ENCODE data around the gene BMAL1. TPM values are rescaled to one million over a fixed set of nuclear protein-coding genes. Genes with fewer than 3 reads are reported as not detected.

Gene BMAL1
- total and polyA plus RNA-seq, 2 of the 4 experiments (the other 2 are of a cell fraction) = 8.8 to 9.9 TPM

- Histone ChIP-seq H3K27me3 (ENCODE audit: control insufficient read depth, insufficient read depth, low read length) (no peaks in the 10 kb centered on the region), H2AFZ (replicated peaks; ENCODE audit: low read length, poor library complexity) (no peak overlapping the region), H3K4me3 (ENCODE audit: insufficient read depth, low read depth, low read length) (no peak overlapping the region), H3K36me3 (ENCODE audit: control insufficient read depth, insufficient read depth, low read length) (peaks cover 14% of the 10 kb centered on the region), H2AK5ac (ENCODE audit: low read depth, low read length) (no peak overlapping the region), H2BK20ac (ENCODE audit: low read depth, low read length) (no peak overlapping the region), H3K27ac (ENCODE audit: insufficient read depth, low read length) (no peak overlapping the region), H3K56ac (ENCODE audit: extremely low read depth, insufficient read depth, low read length) (no peak overlapping the region), H2BK5ac (ENCODE audit: low read depth, low read length, poor library complexity, severe bottlenecking) (no peak overlapping the region), H4K91ac (ENCODE audit: insufficient read depth, low read depth, low read length) (no peak overlapping the region), H3K14ac (replicated peaks; ENCODE audit: low read depth, low read length) (no peak overlapping the region), H3K9me1 (ENCODE audit: insufficient read depth, low read length) (peaks cover 2% of the 10 kb centered on the region; the same call in 1 of the 2 replicates), H3K9ac (ENCODE audit: low read depth, low read length) (no peak overlapping the region), H3K79me1 (ENCODE audit: low read depth in 1 of 2, low read length in 2 of 2) (no peaks in the 10 kb centered on the region; a peak in 1 of 4 replicates), H3K23ac (ENCODE audit: low read depth, low read length) (no peak overlapping the region), H3K18ac (ENCODE audit: low read depth, low read length) (no peak overlapping the region), H2BK120ac (ENCODE audit: low read depth, low read length) (no peak overlapping the region), H4K8ac (ENCODE audit: low read depth in 2 of 2, low read length in 2 of 2) (no peak overlapping the region), H3K9me3 (ENCODE audit: control insufficient read depth, insufficient read depth, low read length) (no peaks in the 10 kb centered on the region), H2AK9ac (replicated peaks; ENCODE audit: low read depth, low read length, poor library complexity) (no peak overlapping the region), H4K5ac (ENCODE audit: low read depth, low read length) (no peak overlapping the region), H2BK15ac (ENCODE audit: low read depth, low read length) (no peak overlapping the region), H3K4ac (ENCODE audit: low read depth, low read length) (no peak overlapping the region), H4K20me1 (ENCODE audit: insufficient read depth, low read length) (no peaks in the 10 kb centered on the region), H3K4me2 (ENCODE audit: low read depth, low read length) (no peak overlapping the region), H3K4me1 (ENCODE audit: control insufficient read depth, insufficient read depth, low read length) (peaks cover 2% of the 10 kb centered on the region)
- no peak for TF ChIP-seq FOS (IDR thresholded peaks at IDR 0.05; ENCODE audit: low read depth, low read length)
- TF ChIP-seq MXI1 (IDR thresholded peaks at IDR 0.05; ENCODE audit: borderline replicate concordance, low read depth, low read length) = no peak
- no peak for TF ChIP-seq MAFK (IDR thresholded peaks at IDR 0.05; ENCODE audit: low read depth, low read length)
- no peak for TF ChIP-seq RCOR1 (IDR thresholded peaks at IDR 0.05; ENCODE audit: insufficient replicate concordance, low read length)
- no peak for TF ChIP-seq CTCF (conservative IDR thresholded peaks at IDR 0.05; ENCODE audit: low read depth, low read length)
- ATAC-seq (ENCODE audit: low read depth) = no peak
- CTCF ChIA-PET = interaction anchor here (0.6 kb wide), 1 partner anchor 145 kb away, joined by 3 read pairs; no protein-coding TSS in a partner anchor
- POLR2A ChIA-PET (ENCODE audit: unreplicated experiment) = no interaction called here
- dilution Hi-C loops (cut with HindIII; ENCODE audit: low sequenced_read_pairs, unreplicated experiment) = no loop called here
- in situ Hi-C loops (cut with MboI; ENCODE audit: low sequenced_read_pairs) = no loop called here
- BruUV-seq (replicated peaks) = no TSS peak
- no peak for DNase-seq
- intact Hi-C loops (cut with micrococcal nuclease) = no loop called here
- WGBS, 2 experiments (ENCODE audit: extremely low coverage in 2 of 2, insufficient read length in 1 of 2) = 92% methylated on average over 3 of the region's 4 CpGs; no CpG with 5 or more reads in 1 of the 2 experiments
Measured at GRCh38 chr11:13355191-13355590, 77.6 kb downstream of the BMAL1 start.

All from IMR-90 (cell line).